GM21515 (cell line): Measurements from ENCODE around the gene TMEM176B.
"Not testable (repeated sequence)": the region's sequence is repeated elsewhere in the genome, so short reads cannot be mapped to it uniquely, and the experiment has no call there.

Experiments
- ATAC-seq: cut with Tn5 transposase; IDR thresholded peaks from one replicate; pipeline ENCODE4 v1.9.1; 2021; ENCODE audit not compliant: unreplicated experiment

TMEM176B gene

GRCh38 chr7:150791746-150792452 is 8.3 kb downstream of the TMEM176B start:
- ATAC-seq = no peak

GRCh38 chr7:150791304-150791703 is 8.9 kb downstream of the TMEM176B start:
- ATAC-seq = no peak

GRCh38 chr7:150790416-150791075 is 9.6 kb downstream of the TMEM176B start:
- no peak for ATAC-seq

GRCh38 chr7:150788474-150789269 is 11.5 kb downstream of the TMEM176B start:
- no peak for ATAC-seq

- ATAC-seq = no peak
These were observed 12.6 kb downstream of the TMEM176B start for GRCh38 chr7:150787321-150788281.

GRCh38 chr7:150784954-150785353 is 15.2 kb downstream of the TMEM176B start:
- no peak for ATAC-seq

GRCh38 chr7:150784120-150784736 is 15.9 kb downstream of the TMEM176B start:
- no peak for ATAC-seq

GRCh38 chr7:150781961-150782360 is 18.2 kb downstream of the TMEM176B start:
- ATAC-seq = no peak

- no peak for ATAC-seq
These were observed 19.1 kb downstream of the TMEM176B start for GRCh38 chr7:150781103-150781502.

GRCh38 chr7:150780292-150780691 is 19.9 kb downstream of the TMEM176B start:
- ATAC-seq = no peak

GRCh38 chr7:150778738-150779301 is 21.3 kb downstream of the TMEM176B start:
- ATAC-seq = no peak

- ATAC-seq = no peak
These were observed 22.0 kb downstream of the TMEM176B start for GRCh38 chr7:150778014-150778737.

GRCh38 chr7:150774131-150774530 is 26.0 kb downstream of the TMEM176B start:
- not testable (repeated sequence) for ATAC-seq

GRCh38 chr7:150769768-150770167 is 30.4 kb downstream of the TMEM176B start:
- ATAC-seq = no peak

GRCh38 chr7:150766334-150766709 is 33.8 kb downstream of the TMEM176B start:
- no peak for ATAC-seq

- ATAC-seq = no peak
These were observed 40.7 kb downstream of the TMEM176B start for GRCh38 chr7:150759479-150759878.

- no peak for ATAC-seq
These were observed 43.3 kb downstream of the TMEM176B start for GRCh38 chr7:150756858-150757257.

- ATAC-seq = no peak
These were observed 44.0 kb downstream of the TMEM176B start for GRCh38 chr7:150756166-150756565.

- ATAC-seq = no peak
These were observed 44.6 kb downstream of the TMEM176B start for GRCh38 chr7:150755473-150756099.
